ENCODE results near the gene FDCSP. TPM values are rescaled to one million over a fixed set of nuclear protein-coding genes. Genes with fewer than 3 reads are reported as not detected.
"Not testable (repeated sequence)": the region's sequence is repeated elsewhere in the genome, so short reads cannot be mapped to it uniquely, and the experiment has no call there.

FDCSP gene
- polyA plus RNA-seq, 1 of the 3 experiments (the other 2 are of a cell fraction) = not detected

DNA sequence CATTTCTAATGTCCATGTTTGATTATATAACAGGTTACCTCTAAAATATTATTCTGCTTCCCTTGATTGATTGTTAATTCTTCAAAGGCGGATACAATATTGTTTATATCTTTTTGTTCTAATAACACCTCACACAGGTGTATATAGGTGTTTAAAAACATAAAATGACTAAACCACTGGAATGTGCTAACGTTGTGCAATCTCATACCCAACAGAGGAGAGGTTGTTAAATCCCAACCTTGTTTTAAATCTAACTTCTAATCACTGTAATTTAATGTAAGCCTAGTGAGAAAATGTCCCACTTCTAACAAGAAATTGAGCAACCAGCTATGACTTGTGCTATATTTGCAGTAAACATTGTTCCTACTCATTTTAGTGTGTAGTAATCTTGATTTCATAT is 29.1 kb upstream of the FDCSP start (continued):
- TF ChIP-seq, protein P1, sequence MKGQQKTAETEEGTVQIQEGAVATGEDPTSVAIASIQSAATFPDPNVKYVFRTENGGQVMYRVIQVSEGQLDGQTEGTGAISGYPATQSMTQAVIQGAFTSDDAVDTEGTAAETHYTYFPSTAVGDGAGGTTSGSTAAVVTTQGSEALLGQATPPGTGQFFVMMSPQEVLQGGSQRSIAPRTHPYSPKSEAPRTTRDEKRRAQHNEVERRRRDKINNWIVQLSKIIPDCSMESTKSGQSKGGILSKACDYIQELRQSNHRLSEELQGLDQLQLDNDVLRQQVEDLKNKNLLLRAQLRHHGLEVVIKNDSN (IDR thresholded peaks at IDR 0.05; ENCODE audit: borderline replicate concordance, low read depth) = no peak
- no peak for TF ChIP-seq RFX5 (IDR thresholded peaks at IDR 0.05; ENCODE audit: low read length)
- no peak for TF ChIP-seq MEF2A (IDR thresholded peaks at IDR 0.05; ENCODE audit: borderline replicate concordance, low read depth)

DNA sequence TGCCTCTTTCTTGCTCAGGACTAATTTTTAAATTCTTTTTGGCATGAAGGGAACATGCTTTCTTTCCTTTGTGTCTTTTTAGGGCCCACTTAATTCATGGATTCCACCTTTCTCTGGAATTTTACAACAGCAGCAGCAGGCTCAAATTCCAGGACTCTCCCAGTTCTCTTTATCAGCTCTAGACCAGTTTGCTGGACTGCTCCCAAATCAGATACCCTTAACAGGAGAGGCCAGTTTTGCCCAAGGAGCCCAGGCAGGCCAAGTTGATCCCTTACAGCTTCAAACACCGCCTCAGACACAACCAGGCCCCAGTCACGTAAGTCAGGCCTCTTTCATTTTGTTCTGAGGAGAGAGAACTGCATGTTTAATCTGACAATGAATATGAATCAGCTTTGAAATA is 28.1 kb upstream of the FDCSP start:
- CTCF ChIA-PET = interaction anchor here (1.9 kb wide), 1 partner anchor 14 kb away, joined by 6 read pairs; no protein-coding TSS in a partner anchor
- H3K9me3 ChIP-seq = no peaks in the 10 kb centered on the region
- H3F3A ChIP-seq (replicated peaks; ENCODE audit: insufficient read depth) = no peaks in the 10 kb centered on the region
- no peak overlapping the region for H3K27ac ChIP-seq (ENCODE audit: low read depth in 2 of 2, low read length in 1 of 2)
- no peak overlapping the region for H3K4me3 ChIP-seq (ENCODE audit: low read depth in 2 of 2, low read length in 1 of 2)
- no peaks in the 10 kb centered on the region for H4K20me1 ChIP-seq (ENCODE audit: insufficient read depth)
- POLR2A ChIA-PET = no interaction called here
- DNase-seq = no peak
- H2AFZ ChIP-seq (ENCODE audit: low read depth) = no peak overlapping the region
- no peaks in the 10 kb centered on the region for H3K4me1 ChIP-seq (ENCODE audit: control insufficient read depth in 1 of 2, insufficient read depth in 2 of 2, low read depth in 1 of 2, low read length in 1 of 2)
- WGBS (ENCODE audit: low lambda C conversion rate) = 0% methylated on average over 2 of the region's 2 CpGs
- no peaks in the 10 kb centered on the region for H3K36me3 ChIP-seq (replicated peaks in 1 of 2; ENCODE audit: control insufficient read depth in 1 of 2, insufficient read depth in 2 of 2, low read length in 1 of 2)
- no peak overlapping the region for H3K9ac ChIP-seq
- no peak for TF ChIP-seq RFX5 (IDR thresholded peaks at IDR 0.05; ENCODE audit: low read length)
- no peak for TF ChIP-seq RXRA (IDR thresholded peaks at IDR 0.05; ENCODE audit: borderline replicate concordance, low read depth)
- no peak for TF ChIP-seq SIN3A (IDR thresholded peaks at IDR 0.05; ENCODE audit: borderline replicate concordance, low read depth, low read length)
- TF ChIP-seq EP300 (IDR thresholded peaks at IDR 0.05; ENCODE audit: borderline replicate concordance in 1 of 2, low read depth in 1 of 2, low read length in 1 of 2) = no peak
- no peak for TF ChIP-seq NRF1 (IDR thresholded peaks at IDR 0.05; ENCODE audit: low read depth, low read length)
- no peak for TF ChIP-seq RAD21 (IDR thresholded peaks at IDR 0.05; ENCODE audit: low read length)
- no peaks in the 10 kb centered on the region for H3K27me3 ChIP-seq (ENCODE audit: insufficient read depth)
- H3K4me2 ChIP-seq = no peak overlapping the region
- no peaks in the 10 kb centered on the region for H3K9me2 ChIP-seq
- H3K79me2 ChIP-seq (ENCODE audit: insufficient read depth) = no peaks in the 10 kb centered on the region

DNA sequence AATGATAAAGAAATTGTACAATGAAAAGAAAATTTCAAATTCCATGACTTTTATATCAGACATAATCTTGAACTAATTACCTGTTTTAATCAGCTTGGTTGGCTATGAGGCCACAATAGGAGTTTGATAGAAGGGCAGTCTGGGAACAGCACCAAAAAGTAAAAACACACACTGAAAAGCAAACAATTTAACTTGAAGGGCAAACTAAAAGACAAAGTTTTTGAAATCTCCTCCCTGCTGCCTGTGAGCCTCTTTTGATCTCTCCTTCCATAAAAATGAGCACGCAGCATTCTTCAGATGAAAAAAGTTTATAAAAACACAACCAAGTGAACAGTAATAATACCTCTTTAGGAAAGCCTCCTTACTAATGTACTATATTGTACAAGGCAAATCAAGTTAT is 22.3 kb upstream of the FDCSP start:
- Histone ChIP-seq H3K36me3 (replicated peaks in 1 of 2; ENCODE audit: control insufficient read depth in 1 of 2, insufficient read depth in 2 of 2, low read length in 1 of 2) (no peaks in the 10 kb centered on the region), H3K79me2 (ENCODE audit: insufficient read depth) (no peaks in the 10 kb centered on the region), H3K27ac (ENCODE audit: low read depth in 2 of 2, low read length in 1 of 2) (no peak overlapping the region), H2AFZ (ENCODE audit: low read depth) (no peak overlapping the region), H3K27me3 (ENCODE audit: insufficient read depth) (no peaks in the 10 kb centered on the region), H3K9me2 (no peaks in the 10 kb centered on the region), H3K4me1 (ENCODE audit: control insufficient read depth in 1 of 2, insufficient read depth in 2 of 2, low read depth in 1 of 2, low read length in 1 of 2) (no peaks in the 10 kb centered on the region), H3K9me3 (no peaks in the 10 kb centered on the region), H4K20me1 (ENCODE audit: insufficient read depth) (no peaks in the 10 kb centered on the region), H3K4me3 (ENCODE audit: low read depth in 2 of 2, low read length in 1 of 2) (no peak overlapping the region), H3F3A (replicated peaks; ENCODE audit: insufficient read depth) (no peaks in the 10 kb centered on the region), H3K4me2 (no peak overlapping the region), H3K9ac (no peak overlapping the region)
- ChIA-PET POLR2A (no interaction called here), CTCF (no interaction called here)
- TF ChIP-seq, protein P2, sequence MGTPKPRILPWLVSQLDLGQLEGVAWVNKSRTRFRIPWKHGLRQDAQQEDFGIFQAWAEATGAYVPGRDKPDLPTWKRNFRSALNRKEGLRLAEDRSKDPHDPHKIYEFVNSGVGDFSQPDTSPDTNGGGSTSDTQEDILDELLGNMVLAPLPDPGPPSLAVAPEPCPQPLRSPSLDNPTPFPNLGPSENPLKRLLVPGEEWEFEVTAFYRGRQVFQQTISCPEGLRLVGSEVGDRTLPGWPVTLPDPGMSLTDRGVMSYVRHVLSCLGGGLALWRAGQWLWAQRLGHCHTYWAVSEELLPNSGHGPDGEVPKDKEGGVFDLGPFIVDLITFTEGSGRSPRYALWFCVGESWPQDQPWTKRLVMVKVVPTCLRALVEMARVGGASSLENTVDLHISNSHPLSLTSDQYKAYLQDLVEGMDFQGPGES (IDR thresholded peaks at IDR 0.05; ENCODE audit: low read depth, low read length) = no peak
- no peak for DNase-seq
- WGBS (ENCODE audit: low lambda C conversion rate) = 23% methylated on average over 1 of the region's 1 CpG

DNA sequence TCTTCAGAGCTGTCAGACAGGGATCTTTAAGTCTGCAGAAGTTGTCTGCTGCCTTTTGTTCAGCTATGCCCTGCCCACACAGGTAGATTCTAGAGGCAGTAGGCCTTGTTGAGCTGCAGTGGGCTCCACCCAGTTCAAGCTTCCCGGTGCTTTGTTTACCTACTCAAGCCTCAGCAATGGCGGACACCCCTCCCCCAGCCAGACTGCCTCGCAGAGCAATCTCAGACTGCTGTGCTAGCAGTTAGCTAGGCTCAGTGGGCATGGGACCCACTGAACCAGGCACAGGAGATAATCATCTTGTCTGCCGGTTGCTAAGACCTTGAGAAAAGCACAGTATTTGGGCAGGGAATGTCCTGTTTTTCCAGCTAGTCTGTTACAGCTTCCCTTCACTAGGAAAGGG is 13.2 kb upstream of the FDCSP start:
- H3K36me3 ChIP-seq (replicated peaks in 1 of 2; ENCODE audit: control insufficient read depth in 1 of 2, insufficient read depth in 2 of 2, low read length in 1 of 2); H3K4me3 ChIP-seq (ENCODE audit: low read depth in 2 of 2, low read length in 1 of 2); CTCF ChIA-PET; H3K27me3 ChIP-seq (ENCODE audit: insufficient read depth); H3K4me1 ChIP-seq (ENCODE audit: control insufficient read depth in 1 of 2, insufficient read depth in 2 of 2, low read depth in 1 of 2, low read length in 1 of 2); DNase-seq; H2AFZ ChIP-seq (ENCODE audit: low read depth); POLR2A ChIA-PET; H3K27ac ChIP-seq (ENCODE audit: low read depth in 2 of 2, low read length in 1 of 2); H3F3A ChIP-seq (replicated peaks; ENCODE audit: insufficient read depth); H3K9me2 ChIP-seq; H3K9me3 ChIP-seq; H3K4me2 ChIP-seq; H3K79me2 ChIP-seq (ENCODE audit: insufficient read depth); H3K9ac ChIP-seq; H4K20me1 ChIP-seq (ENCODE audit: insufficient read depth): not testable (repeated sequence)
- 40% methylated on average over 1 of the region's 4 CpGs for WGBS (ENCODE audit: low lambda C conversion rate)

DNA sequence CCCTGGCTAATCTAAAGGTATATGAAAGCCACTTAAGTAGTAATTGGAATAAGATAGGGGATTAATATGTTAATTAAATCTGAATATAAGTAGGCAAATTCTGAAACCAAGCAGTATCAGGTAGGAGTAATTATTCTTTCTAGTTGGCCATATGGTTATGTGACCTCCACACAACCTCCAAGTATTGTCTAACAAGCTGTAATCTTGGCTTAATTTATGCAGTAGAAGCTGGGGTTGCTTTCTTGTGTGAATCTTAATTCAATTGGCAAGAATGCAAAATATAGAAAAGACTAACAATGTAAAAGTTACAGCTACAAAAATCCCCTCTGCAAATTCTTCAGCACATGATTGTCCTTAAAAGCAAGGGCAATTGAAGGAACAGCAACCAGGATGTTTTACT is 9.8 kb upstream of the FDCSP start:
- H3K36me3 ChIP-seq (replicated peaks in 1 of 2; ENCODE audit: control insufficient read depth in 1 of 2, insufficient read depth in 2 of 2, low read length in 1 of 2); H3F3A ChIP-seq (replicated peaks; ENCODE audit: insufficient read depth); DNase-seq; H3K4me3 ChIP-seq (ENCODE audit: low read depth in 2 of 2, low read length in 1 of 2); H3K9ac ChIP-seq; H3K4me2 ChIP-seq; H3K9me2 ChIP-seq; H3K27me3 ChIP-seq (ENCODE audit: insufficient read depth); H4K20me1 ChIP-seq (ENCODE audit: insufficient read depth); CTCF ChIA-PET; H3K9me3 ChIP-seq; POLR2A ChIA-PET; H3K79me2 ChIP-seq (ENCODE audit: insufficient read depth); H3K27ac ChIP-seq (ENCODE audit: low read depth in 2 of 2, low read length in 1 of 2); H2AFZ ChIP-seq (ENCODE audit: low read depth); H3K4me1 ChIP-seq (ENCODE audit: control insufficient read depth in 1 of 2, insufficient read depth in 2 of 2, low read depth in 1 of 2, low read length in 1 of 2): not testable (repeated sequence)

DNA sequence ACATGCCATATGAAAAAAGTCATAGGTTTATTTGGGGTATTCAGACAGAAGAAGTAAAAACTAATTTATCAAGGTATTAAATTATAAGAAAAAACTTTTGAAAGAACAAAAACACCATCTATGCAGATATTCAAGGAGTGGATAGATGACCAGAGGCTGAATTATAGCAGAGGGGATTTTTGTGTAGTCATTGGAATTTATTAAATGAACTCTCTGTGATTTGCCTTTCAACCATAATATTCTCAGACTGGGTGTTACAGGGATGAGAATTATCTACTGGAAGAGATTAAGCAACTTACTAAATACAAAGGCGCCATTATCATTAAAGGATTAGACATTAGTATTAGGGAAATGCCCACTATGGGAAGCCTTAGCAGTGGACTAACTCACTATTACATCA is 9.4 kb upstream of the FDCSP start:
- H3K4me1 ChIP-seq (ENCODE audit: control insufficient read depth in 1 of 2, insufficient read depth in 2 of 2, low read depth in 1 of 2, low read length in 1 of 2); H2AFZ ChIP-seq (ENCODE audit: low read depth); H3K36me3 ChIP-seq (replicated peaks in 1 of 2; ENCODE audit: control insufficient read depth in 1 of 2, insufficient read depth in 2 of 2, low read length in 1 of 2); H3K27ac ChIP-seq (ENCODE audit: low read depth in 2 of 2, low read length in 1 of 2); DNase-seq; H3K4me3 ChIP-seq (ENCODE audit: low read depth in 2 of 2, low read length in 1 of 2); H3F3A ChIP-seq (replicated peaks; ENCODE audit: insufficient read depth); POLR2A ChIA-PET; H4K20me1 ChIP-seq (ENCODE audit: insufficient read depth); H3K4me2 ChIP-seq; H3K9me2 ChIP-seq; CTCF ChIA-PET; H3K27me3 ChIP-seq (ENCODE audit: insufficient read depth); H3K79me2 ChIP-seq (ENCODE audit: insufficient read depth); H3K9me3 ChIP-seq; H3K9ac ChIP-seq: not testable (repeated sequence)
- 67% methylated on average over 1 of the region's 1 CpG for WGBS (ENCODE audit: low lambda C conversion rate)

All from SK-N-SH (cell line).